ENCODE results near the gene CDH18. TPM values are rescaled to one million over a fixed set of nuclear protein-coding genes. Genes with fewer than 3 reads are reported as not detected.

Gene CDH18
- polyA plus RNA-seq, 1 donor from 2014 or later: 5.6 TPM

DNA sequence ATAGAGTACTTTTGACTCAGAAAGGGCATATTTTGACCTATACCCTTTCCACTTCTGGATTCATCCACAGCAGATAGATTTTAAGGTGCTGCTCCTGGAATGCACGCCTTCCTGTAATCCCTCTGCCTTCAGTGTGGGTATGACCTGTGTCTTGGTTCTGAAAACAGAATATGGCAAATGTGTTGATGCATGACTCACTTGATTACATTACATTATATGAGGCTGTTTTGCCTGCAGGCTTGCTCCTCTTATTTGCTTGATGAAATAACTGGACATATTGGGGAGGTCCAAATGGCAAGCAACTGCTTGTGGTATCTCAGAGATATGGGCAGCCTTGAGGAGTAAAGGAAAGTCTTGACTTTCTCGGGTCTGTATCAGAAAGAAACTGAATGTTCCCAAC lies 468.6 kb downstream of the CDH18 start:
- Histone ChIP-seq H3K27ac (ENCODE audit: low read length) (no peak overlapping the region), H3K9ac (ENCODE audit: low read length) (no peak overlapping the region), H3K9me2 (ENCODE audit: insufficient read depth, low read length) (no peaks in the 10 kb centered on the region), H3K79me2 (replicated peaks; ENCODE audit: insufficient read depth, low read length) (no peaks in the 10 kb centered on the region), H3K4me3 (ENCODE audit: low read length) (no peak overlapping the region), H4K20me1 (ENCODE audit: insufficient read depth) (no peaks in the 10 kb centered on the region), H3K9me3 (ENCODE audit: low read length) (no peaks in the 10 kb centered on the region), H3K36me3 (ENCODE audit: insufficient read depth, low read length) (no peaks in the 10 kb centered on the region), H3F3A (ENCODE audit: insufficient read depth, low read length, poor library complexity, severe bottlenecking) (no peaks in the 10 kb centered on the region), H2AFZ (ENCODE audit: low read depth, low read length) (no peak overlapping the region), H3K27me3 (ENCODE audit: insufficient read depth, low read depth, low read length) (no peaks in the 10 kb centered on the region), H3K4me2 (ENCODE audit: low read length) (no peak overlapping the region)
- TF ChIP-seq POLR2AphosphoS5 (IDR thresholded peaks at IDR 0.05) (no peak), EZH2 (IDR thresholded peaks at IDR 0.05; ENCODE audit: borderline replicate concordance, insufficient read depth, low read length, poor library complexity, severe bottlenecking) (no peak), TAF1 (IDR thresholded peaks at IDR 0.05; ENCODE audit: low read depth) (no peak), RAD21 (conservative IDR thresholded peaks at IDR 0.05) (no peak), SMC3 (conservative IDR thresholded peaks at IDR 0.05; ENCODE audit: poor library complexity) (no peak), EP300 (conservative IDR thresholded peaks at IDR 0.05; ENCODE audit: poor library complexity, severe bottlenecking) (no peak), MXI1 (conservative IDR thresholded peaks at IDR 0.05; ENCODE audit: poor library complexity, severe bottlenecking) (no peak)
- TF ChIP-seq, protein P1, sequence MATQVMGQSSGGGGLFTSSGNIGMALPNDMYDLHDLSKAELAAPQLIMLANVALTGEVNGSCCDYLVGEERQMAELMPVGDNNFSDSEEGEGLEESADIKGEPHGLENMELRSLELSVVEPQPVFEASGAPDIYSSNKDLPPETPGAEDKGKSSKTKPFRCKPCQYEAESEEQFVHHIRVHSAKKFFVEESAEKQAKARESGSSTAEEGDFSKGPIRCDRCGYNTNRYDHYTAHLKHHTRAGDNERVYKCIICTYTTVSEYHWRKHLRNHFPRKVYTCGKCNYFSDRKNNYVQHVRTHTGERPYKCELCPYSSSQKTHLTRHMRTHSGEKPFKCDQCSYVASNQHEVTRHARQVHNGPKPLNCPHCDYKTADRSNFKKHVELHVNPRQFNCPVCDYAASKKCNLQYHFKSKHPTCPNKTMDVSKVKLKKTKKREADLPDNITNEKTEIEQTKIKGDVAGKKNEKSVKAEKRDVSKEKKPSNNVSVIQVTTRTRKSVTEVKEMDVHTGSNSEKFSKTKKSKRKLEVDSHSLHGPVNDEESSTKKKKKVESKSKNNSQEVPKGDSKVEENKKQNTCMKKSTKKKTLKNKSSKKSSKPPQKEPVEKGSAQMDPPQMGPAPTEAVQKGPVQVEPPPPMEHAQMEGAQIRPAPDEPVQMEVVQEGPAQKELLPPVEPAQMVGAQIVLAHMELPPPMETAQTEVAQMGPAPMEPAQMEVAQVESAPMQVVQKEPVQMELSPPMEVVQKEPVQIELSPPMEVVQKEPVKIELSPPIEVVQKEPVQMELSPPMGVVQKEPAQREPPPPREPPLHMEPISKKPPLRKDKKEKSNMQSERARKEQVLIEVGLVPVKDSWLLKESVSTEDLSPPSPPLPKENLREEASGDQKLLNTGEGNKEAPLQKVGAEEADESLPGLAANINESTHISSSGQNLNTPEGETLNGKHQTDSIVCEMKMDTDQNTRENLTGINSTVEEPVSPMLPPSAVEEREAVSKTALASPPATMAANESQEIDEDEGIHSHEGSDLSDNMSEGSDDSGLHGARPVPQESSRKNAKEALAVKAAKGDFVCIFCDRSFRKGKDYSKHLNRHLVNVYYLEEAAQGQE (IDR thresholded peaks at IDR 0.05; ENCODE audit: borderline replicate concordance): no peak
- TF ChIP-seq, protein P2, sequence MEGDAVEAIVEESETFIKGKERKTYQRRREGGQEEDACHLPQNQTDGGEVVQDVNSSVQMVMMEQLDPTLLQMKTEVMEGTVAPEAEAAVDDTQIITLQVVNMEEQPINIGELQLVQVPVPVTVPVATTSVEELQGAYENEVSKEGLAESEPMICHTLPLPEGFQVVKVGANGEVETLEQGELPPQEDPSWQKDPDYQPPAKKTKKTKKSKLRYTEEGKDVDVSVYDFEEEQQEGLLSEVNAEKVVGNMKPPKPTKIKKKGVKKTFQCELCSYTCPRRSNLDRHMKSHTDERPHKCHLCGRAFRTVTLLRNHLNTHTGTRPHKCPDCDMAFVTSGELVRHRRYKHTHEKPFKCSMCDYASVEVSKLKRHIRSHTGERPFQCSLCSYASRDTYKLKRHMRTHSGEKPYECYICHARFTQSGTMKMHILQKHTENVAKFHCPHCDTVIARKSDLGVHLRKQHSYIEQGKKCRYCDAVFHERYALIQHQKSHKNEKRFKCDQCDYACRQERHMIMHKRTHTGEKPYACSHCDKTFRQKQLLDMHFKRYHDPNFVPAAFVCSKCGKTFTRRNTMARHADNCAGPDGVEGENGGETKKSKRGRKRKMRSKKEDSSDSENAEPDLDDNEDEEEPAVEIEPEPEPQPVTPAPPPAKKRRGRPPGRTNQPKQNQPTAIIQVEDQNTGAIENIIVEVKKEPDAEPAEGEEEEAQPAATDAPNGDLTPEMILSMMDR (IDR thresholded peaks at IDR 0.05; ENCODE audit: poor library complexity, severe bottlenecking): no peak

DNA sequence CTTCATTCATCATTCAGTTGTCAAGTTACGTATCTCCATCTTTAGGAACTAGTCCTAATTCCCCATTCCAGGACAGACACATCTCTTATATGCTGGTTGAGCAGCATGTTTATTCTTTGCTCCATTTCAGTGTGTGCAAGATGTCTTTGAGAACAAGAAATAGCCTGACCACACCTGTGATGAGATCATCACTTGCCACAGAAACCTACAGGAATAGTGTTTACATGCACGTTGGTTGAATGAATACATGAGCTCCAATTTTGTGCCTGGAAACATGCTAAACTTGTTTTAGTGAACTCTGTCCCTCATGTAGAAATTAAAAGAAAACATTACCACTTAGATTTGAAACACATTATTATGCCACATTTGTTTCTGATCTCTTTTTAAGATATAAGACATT lies 489.1 kb downstream of the CDH18 start:
- no peaks in the 10 kb centered on the region for H3K9me2 ChIP-seq (ENCODE audit: insufficient read depth, low read length)
- no peak overlapping the region for H3K27ac ChIP-seq (ENCODE audit: low read length)
- no peak overlapping the region for H2AFZ ChIP-seq (ENCODE audit: low read depth, low read length)
- H3F3A ChIP-seq (ENCODE audit: insufficient read depth, low read length, poor library complexity, severe bottlenecking): no peaks in the 10 kb centered on the region
- H3K79me2 ChIP-seq (replicated peaks; ENCODE audit: insufficient read depth, low read length): no peaks in the 10 kb centered on the region
- H3K36me3 ChIP-seq (ENCODE audit: insufficient read depth, low read length): no peaks in the 10 kb centered on the region
- TF ChIP-seq, protein P2 (IDR thresholded peaks at IDR 0.05; ENCODE audit: poor library complexity, severe bottlenecking): no peak
- no peak for TF ChIP-seq TAF1 (IDR thresholded peaks at IDR 0.05; ENCODE audit: low read depth)
- no peaks in the 10 kb centered on the region for H3K9me3 ChIP-seq (ENCODE audit: low read length)
- no peaks in the 10 kb centered on the region for H3K27me3 ChIP-seq (ENCODE audit: insufficient read depth, low read depth, low read length)
- no peaks in the 10 kb centered on the region for H4K20me1 ChIP-seq (ENCODE audit: insufficient read depth)
- no peak overlapping the region for H3K4me3 ChIP-seq (ENCODE audit: low read length)
- H3K4me2 ChIP-seq (ENCODE audit: low read length): no peak overlapping the region
- H3K9ac ChIP-seq (ENCODE audit: low read length): no peak overlapping the region

Data from neural cell (in vitro differentiated cells).